Measurements from ENCODE around the gene RBMS3.

Gene RBMS3

GRCh38 chr3:29942297-29942696 is 661.4 kb downstream of the RBMS3 start:
- DNase-seq (ENCODE audit: low spot score), result no peak

GRCh38 chr3:29949131-29949530 is 668.3 kb downstream of the RBMS3 start:
- DNase-seq (ENCODE audit: low spot score), result peak; percentile 14

- peak; percentile 20 for DNase-seq (ENCODE audit: low spot score)
Observed at GRCh38 chr3:29949940-29950616, 669.2 kb downstream of the RBMS3 start.

GRCh38 chr3:29952431-29952830 is 671.6 kb downstream of the RBMS3 start:
- DNase-seq (ENCODE audit: low spot score), result no peak

GRCh38 chr3:29955413-29955812 is 674.5 kb downstream of the RBMS3 start:
- DNase-seq (ENCODE audit: low spot score), result no peak

- DNase-seq (ENCODE audit: low spot score), result no peak
Observed at GRCh38 chr3:29958816-29959215, 677.9 kb downstream of the RBMS3 start.

GRCh38 chr3:29971895-29972294 is 691.0 kb downstream of the RBMS3 start:
- DNase-seq (ENCODE audit: low spot score), result no peak

GRCh38 chr3:29972320-29972993 is 691.6 kb downstream of the RBMS3 start:
- DNase-seq (ENCODE audit: low spot score), result peak; percentile 58

- no peak for DNase-seq (ENCODE audit: low spot score)
Observed at GRCh38 chr3:29973763-29974162, 692.9 kb downstream of the RBMS3 start.

GRCh38 chr3:29976871-29977270 is 696.0 kb downstream of the RBMS3 start:
- DNase-seq (ENCODE audit: low spot score), result no peak

- no peak for DNase-seq (ENCODE audit: low spot score)
Observed at GRCh38 chr3:29977360-29977759, 696.5 kb downstream of the RBMS3 start.

GRCh38 chr3:29978036-29978435 is 697.2 kb downstream of the RBMS3 start:
- no peak for DNase-seq (ENCODE audit: low spot score)

- DNase-seq (ENCODE audit: low spot score), result no peak
Observed at GRCh38 chr3:29991198-29991597, 710.3 kb downstream of the RBMS3 start.

- DNase-seq (ENCODE audit: low spot score), result no peak
Observed at GRCh38 chr3:30002797-30003196, 721.9 kb downstream of the RBMS3 start.

GRCh38 chr3:30003741-30004140 is 722.9 kb downstream of the RBMS3 start:
- DNase-seq (ENCODE audit: low spot score), result no peak

GRCh38 chr3:30004481-30004880 is 723.6 kb downstream of the RBMS3 start:
- peak; percentile 14 for DNase-seq (ENCODE audit: low spot score)

GRCh38 chr3:30006111-30006510 is 725.2 kb downstream of the RBMS3 start:
- no peak for DNase-seq (ENCODE audit: low spot score)

GRCh38 chr3:30007668-30008067 is 726.8 kb downstream of the RBMS3 start:
- no peak for DNase-seq (ENCODE audit: low spot score)

GRCh38 chr3:30011237-30011803 is 730.4 kb downstream of the RBMS3 start:
- DNase-seq (ENCODE audit: low spot score), result no peak

GRCh38 chr3:30012941-30013543 is 732.2 kb downstream of the RBMS3 start:
- DNase-seq (ENCODE audit: low spot score), result peak; percentile 60

- DNase-seq (ENCODE audit: low spot score), result no peak
Observed at GRCh38 chr3:30017901-30018300, 737.0 kb downstream of the RBMS3 start.

- DNase-seq (ENCODE audit: low spot score), result no peak
Observed at GRCh38 chr3:30020380-30020779, 739.5 kb downstream of the RBMS3 start.

GRCh38 chr3:30024466-30024865 is 743.6 kb downstream of the RBMS3 start:
- DNase-seq (ENCODE audit: low spot score), result no peak
